ENCODE measurements around the gene DCBLD1. TPM values are rescaled to one million over a fixed set of nuclear protein-coding genes. Genes with fewer than 3 reads are reported as not detected.

The DCBLD1 gene
- total RNA-seq, 1 experiment from 2014 or later: 1.5 TPM

GRCh38 chr6:117489003-117489402, 6.5 kb downstream of the DCBLD1 start:
- no peak for DNase-seq (ENCODE audit: low spot score)
- Histone ChIP-seq H3K36me3 (ENCODE audit: insufficient read depth, low read length, poor library complexity, severe bottlenecking) (no peaks in the 10 kb centered on the region), H3K4me1 (ENCODE audit: insufficient read depth, low read length, poor library complexity, severe bottlenecking) (no peaks in the 10 kb centered on the region), H3K4me3 (ENCODE audit: low read depth, low read length, poor library complexity, severe bottlenecking) (no peak overlapping the region), H3K27ac (ENCODE audit: low read depth, low read length, poor library complexity, severe bottlenecking) (no peak overlapping the region), H3K27me3 (replicated peaks; ENCODE audit: insufficient read depth, low read depth, low read length, poor library complexity) (peaks cover 22% of the 10 kb centered on the region), H3K9me3 (ENCODE audit: low read depth, low read length, poor library complexity, severe bottlenecking) (no peaks in the 10 kb centered on the region)
- CTCF ChIA-PET: no interaction called here
- BruUV-seq (replicated peaks): no TSS peak
- intact Hi-C loops (cut with micrococcal nuclease; ENCODE audit: unreplicated experiment): no loop called here
- no peak for TF ChIP-seq EZH2 (IDR thresholded peaks at IDR 0.05; ENCODE audit: borderline replicate concordance, low read depth, low read length, poor library complexity, severe bottlenecking)
- TF ChIP-seq, protein P1, sequence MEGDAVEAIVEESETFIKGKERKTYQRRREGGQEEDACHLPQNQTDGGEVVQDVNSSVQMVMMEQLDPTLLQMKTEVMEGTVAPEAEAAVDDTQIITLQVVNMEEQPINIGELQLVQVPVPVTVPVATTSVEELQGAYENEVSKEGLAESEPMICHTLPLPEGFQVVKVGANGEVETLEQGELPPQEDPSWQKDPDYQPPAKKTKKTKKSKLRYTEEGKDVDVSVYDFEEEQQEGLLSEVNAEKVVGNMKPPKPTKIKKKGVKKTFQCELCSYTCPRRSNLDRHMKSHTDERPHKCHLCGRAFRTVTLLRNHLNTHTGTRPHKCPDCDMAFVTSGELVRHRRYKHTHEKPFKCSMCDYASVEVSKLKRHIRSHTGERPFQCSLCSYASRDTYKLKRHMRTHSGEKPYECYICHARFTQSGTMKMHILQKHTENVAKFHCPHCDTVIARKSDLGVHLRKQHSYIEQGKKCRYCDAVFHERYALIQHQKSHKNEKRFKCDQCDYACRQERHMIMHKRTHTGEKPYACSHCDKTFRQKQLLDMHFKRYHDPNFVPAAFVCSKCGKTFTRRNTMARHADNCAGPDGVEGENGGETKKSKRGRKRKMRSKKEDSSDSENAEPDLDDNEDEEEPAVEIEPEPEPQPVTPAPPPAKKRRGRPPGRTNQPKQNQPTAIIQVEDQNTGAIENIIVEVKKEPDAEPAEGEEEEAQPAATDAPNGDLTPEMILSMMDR (conservative IDR thresholded peaks at IDR 0.05; ENCODE audit: low read depth, low read length): no peak
- POLR2A ChIA-PET (ENCODE audit: low non-redundant PET): no interaction called here

DNA sequence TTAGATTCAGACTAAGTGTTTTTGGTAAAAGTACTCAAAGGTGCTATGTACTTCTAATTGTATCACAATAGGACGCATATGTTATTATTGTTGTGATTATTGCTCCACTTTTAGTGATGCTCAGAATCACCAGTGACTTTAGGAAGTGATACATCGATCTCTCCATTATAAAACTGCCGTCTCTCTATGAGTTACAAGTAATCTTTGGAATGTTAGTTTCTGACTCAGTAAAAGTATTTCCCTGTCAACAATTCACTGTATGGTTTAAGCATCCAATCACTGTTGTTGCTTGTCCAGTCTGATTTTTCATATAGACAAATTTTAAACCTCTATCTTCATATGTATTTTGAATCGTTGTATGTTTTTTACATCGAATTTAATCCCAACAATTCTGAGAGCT, 9.4 kb downstream of the DCBLD1 start:
- H3K27me3 ChIP-seq (replicated peaks; ENCODE audit: insufficient read depth, low read depth, low read length, poor library complexity): no peaks in the 10 kb centered on the region
- no peak for DNase-seq (ENCODE audit: low spot score)
- H3K4me1 ChIP-seq (ENCODE audit: insufficient read depth, low read length, poor library complexity, severe bottlenecking): no peaks in the 10 kb centered on the region
- H3K36me3 ChIP-seq (ENCODE audit: insufficient read depth, low read length, poor library complexity, severe bottlenecking): no peaks in the 10 kb centered on the region
- TF ChIP-seq, protein P1 (conservative IDR thresholded peaks at IDR 0.05; ENCODE audit: low read depth, low read length): no peak
- TF ChIP-seq EZH2 (IDR thresholded peaks at IDR 0.05; ENCODE audit: borderline replicate concordance, low read depth, low read length, poor library complexity, severe bottlenecking): no peak
- no peak overlapping the region for H3K4me3 ChIP-seq (ENCODE audit: low read depth, low read length, poor library complexity, severe bottlenecking)
- ChIA-PET CTCF (no interaction called here), POLR2A (ENCODE audit: low non-redundant PET) (no interaction called here)
- H3K9me3 ChIP-seq (ENCODE audit: low read depth, low read length, poor library complexity, severe bottlenecking): no peaks in the 10 kb centered on the region
- intact Hi-C loops (cut with micrococcal nuclease; ENCODE audit: unreplicated experiment): no loop called here
- H3K27ac ChIP-seq (ENCODE audit: low read depth, low read length, poor library complexity, severe bottlenecking): no peak overlapping the region
- BruUV-seq (replicated peaks): no TSS peak

DNA sequence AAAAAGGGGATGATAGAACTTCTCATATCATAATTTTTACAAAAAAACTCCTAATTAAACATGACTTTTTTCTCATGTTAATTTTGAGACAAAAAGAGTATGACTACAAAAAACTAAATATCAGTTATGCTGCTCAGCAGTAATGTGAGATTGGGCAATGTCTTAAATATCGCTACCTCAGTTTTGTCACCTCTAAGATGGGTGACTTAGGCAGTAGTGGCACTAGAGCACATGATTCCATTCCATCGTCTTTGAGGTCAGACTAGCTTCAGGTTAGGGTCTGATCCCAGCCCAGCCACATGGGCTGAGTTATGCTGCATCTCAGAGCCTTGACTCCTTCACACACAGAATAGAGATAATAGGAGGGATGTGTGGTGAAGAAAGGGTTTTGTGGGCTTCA, 11.0 kb downstream of the DCBLD1 start:
- Histone ChIP-seq H3K4me1 (ENCODE audit: insufficient read depth, low read length, poor library complexity, severe bottlenecking) (no peaks in the 10 kb centered on the region), H3K4me3 (ENCODE audit: low read depth, low read length, poor library complexity, severe bottlenecking) (no peak overlapping the region), H3K27me3 (replicated peaks; ENCODE audit: insufficient read depth, low read depth, low read length, poor library complexity) (no peaks in the 10 kb centered on the region), H3K9me3 (ENCODE audit: low read depth, low read length, poor library complexity, severe bottlenecking) (no peaks in the 10 kb centered on the region), H3K36me3 (ENCODE audit: insufficient read depth, low read length, poor library complexity, severe bottlenecking) (no peaks in the 10 kb centered on the region), H3K27ac (ENCODE audit: low read depth, low read length, poor library complexity, severe bottlenecking) (no peak overlapping the region)
- TF ChIP-seq, protein P1 (conservative IDR thresholded peaks at IDR 0.05; ENCODE audit: low read depth, low read length): no peak
- TF ChIP-seq EZH2 (IDR thresholded peaks at IDR 0.05; ENCODE audit: borderline replicate concordance, low read depth, low read length, poor library complexity, severe bottlenecking): no peak
- BruUV-seq (replicated peaks): no TSS peak
- intact Hi-C loops (cut with micrococcal nuclease; ENCODE audit: unreplicated experiment): no loop called here
- CTCF ChIA-PET: no interaction called here
- POLR2A ChIA-PET (ENCODE audit: low non-redundant PET): no interaction called here
- no peak for DNase-seq (ENCODE audit: low spot score)

All from A673 (cell line).